GM23338 (cell line): Measurements from ENCODE around the gene DYNLRB1. TPM values are rescaled to one million over a fixed set of nuclear protein-coding genes. Genes with fewer than 3 reads are reported as not detected.

Source experiments
- ATAC-seq: fragments of 200-7000 bp; cut with Tn5 transposase; 3 replicates; pipeline ENCODE4 v1.9.1; 2020
- DNase-seq: peaks from one replicate; pipeline ENCODE4 v3.0.0-alpha.2; 2015; ENCODE audit warnings: low spot score
- H2AFZ ChIP-seq: fragments of 200-600 bp; sonication (generic); 2 replicates; pipeline ENCODE4 v1.8.0; 2016; ENCODE audit warnings: antibody characterized with exemption, mild to moderate bottlenecking, moderate library complexity
- H3F3A ChIP-seq: fragments of 200-600 bp; sonication (generic); replicated peaks from 2 replicates; pipeline ENCODE4 v1.8.0; 2017; ENCODE audit warnings: antibody characterized with exemption, mixed run types, low read depth
- H3K27ac ChIP-seq: fragments of 200-600 bp; sonication (generic); 2 replicates; pipeline ENCODE4 v1.6.1; 2016; ENCODE audit warnings: low read depth
- H3K27me3 ChIP-seq: fragments of 200-600 bp; sonication (generic); 2 replicates; pipeline ENCODE4 v1.8.0; 2016; ENCODE audit warnings: mild to moderate bottlenecking, mixed run types, moderate library complexity; ENCODE audit not compliant: insufficient read depth
- H3K36me3 ChIP-seq: fragments of 200-600 bp; sonication (generic); 2 replicates; pipeline ENCODE4 v1.8.0; 2016; ENCODE audit warnings: mild to moderate bottlenecking; ENCODE audit not compliant: insufficient read depth
- H3K4me1 ChIP-seq: fragments of 200-600 bp; sonication (generic); 2 replicates; pipeline ENCODE4 v1.8.0; 2016; ENCODE audit warnings: mild to moderate bottlenecking, moderate library complexity; ENCODE audit not compliant: insufficient read depth
- H3K4me2 ChIP-seq: fragments of 200-600 bp; sonication (generic); 2 replicates; pipeline ENCODE4 v1.7.1; 2017; ENCODE audit warnings: mixed run types
- H3K4me3 ChIP-seq: fragments of 200-600 bp; sonication (generic); 2 replicates; pipeline ENCODE4 v1.6.1; 2016; ENCODE audit warnings: mixed run types
- H3K79me2 ChIP-seq: fragments of 200-600 bp; sonication (generic); replicated peaks from 2 replicates; pipeline ENCODE4 v1.8.0; 2017; ENCODE audit warnings: mild to moderate bottlenecking; ENCODE audit not compliant: insufficient read depth
- H3K9me2 ChIP-seq: fragments of 200-600 bp; sonication (generic); 2 replicates; pipeline ENCODE4 v1.8.0; 2017; ENCODE audit not compliant: insufficient read depth
- H4K20me1 ChIP-seq: fragments of 200-600 bp; sonication (generic); replicated peaks from 2 replicates; pipeline ENCODE4 v1.8.0; 2017; ENCODE audit warnings: mild to moderate bottlenecking; ENCODE audit not compliant: insufficient read depth
- H3K27ac Mint-ChIP-seq: 2 replicates; pipeline ENCODE4 v1.8.0; 2020; ENCODE audit warnings: inconsistent platforms, mild to moderate bottlenecking, moderate library complexity, mixed read lengths
- H3K27me3 Mint-ChIP-seq: 3 replicates; pipeline ENCODE4 v1.8.0; 2022; ENCODE audit warnings: low read depth, mild to moderate bottlenecking, moderate library complexity, mixed read lengths, inconsistent platforms; ENCODE audit not compliant: insufficient read depth, poor library complexity
- H3K36me3 Mint-ChIP-seq: 3 replicates; pipeline ENCODE4 v1.8.0; 2021; ENCODE audit warnings: low read depth, mild to moderate bottlenecking, inconsistent platforms, moderate library complexity, mixed read lengths
- H3K4me1 Mint-ChIP-seq: 3 replicates; pipeline ENCODE4 v1.8.0; 2020; ENCODE audit warnings: mild to moderate bottlenecking, inconsistent platforms, mixed read lengths
- H3K4me3 Mint-ChIP-seq: 3 replicates; pipeline ENCODE4 v1.8.0; 2021; ENCODE audit warnings: moderate library complexity, mild to moderate bottlenecking, inconsistent platforms, mixed read lengths
- H3K9me3 Mint-ChIP-seq: 3 replicates; pipeline ENCODE4 v1.8.0; 2020; ENCODE audit warnings: moderate library complexity, mild to moderate bottlenecking, inconsistent platforms, mixed read lengths
- CREB1 ChIP-seq: fragments of 250-450 bp; sonication (Bioruptor Pico); IDR thresholded peaks from 2 replicates; pipeline ENCODE4 v1.5.0; 2020; ENCODE audit warnings: low read depth, mild to moderate bottlenecking, moderate library complexity
- CTCF ChIP-seq, 2 experiments: fragments of 200-600 bp in 1 of 2; sonication (generic) in 1 of 2; conservative IDR thresholded peaks; 2 replicates each; pipeline versions ENCODE4 v1.5.1 to v1.6.1; 2016 to 2017; ENCODE audit warnings: antibody characterized with exemption in 2 of 2, low read depth in 2 of 2, mild to moderate bottlenecking in 2 of 2, moderate library complexity in 1 of 2
- ETS1 ChIP-seq: IDR thresholded peaks from 2 replicates; pipeline ENCODE4 v1.6.1; 2016; ENCODE audit warnings: antibody characterized with exemption
- EZH2 ChIP-seq: fragments of 200-600 bp; sonication (generic); IDR thresholded peaks from one replicate; pipeline ENCODE4 v1.8.0; 2017; ENCODE audit warnings: antibody characterized with exemption, mild to moderate bottlenecking, low read depth; ENCODE audit not compliant: unreplicated experiment
- EZH2phosphoT487 ChIP-seq: fragments of 200-600 bp; sonication (generic); IDR thresholded peaks from one replicate; pipeline ENCODE4 v1.8.1; 2018; ENCODE audit warnings: antibody characterized with exemption; ENCODE audit not compliant: unreplicated experiment
- JUNB ChIP-seq: IDR thresholded peaks from one replicate; pipeline ENCODE4 v1.6.1; 2016; ENCODE audit warnings: antibody characterized with exemption; ENCODE audit not compliant: unreplicated experiment
- NANOG ChIP-seq: IDR thresholded peaks from 2 replicates; pipeline ENCODE4 v1.6.1; 2016; ENCODE audit warnings: antibody characterized with exemption, borderline replicate concordance
- POLR2AphosphoS5 ChIP-seq: IDR thresholded peaks from 2 replicates; pipeline ENCODE4 v1.6.1; 2016; ENCODE audit warnings: antibody characterized with exemption, low read depth
- REST ChIP-seq: IDR thresholded peaks from one replicate; pipeline ENCODE4 v1.6.1; 2018; ENCODE audit warnings: antibody characterized with exemption; ENCODE audit not compliant: unreplicated experiment
- STAT1 ChIP-seq: IDR thresholded peaks from one replicate; pipeline ENCODE4 v1.6.1; 2016; ENCODE audit warnings: antibody characterized with exemption; ENCODE audit not compliant: unreplicated experiment
- ZNF114 ChIP-seq: fragments of 250-450 bp; sonication (Bioruptor Pico); IDR thresholded peaks from 2 replicates; pipeline ENCODE4 v1.5.0; 2020; ENCODE audit warnings: mild to moderate bottlenecking, moderate library complexity
- ZNF331 ChIP-seq: fragments of 250-450 bp; sonication (Bioruptor Pico); IDR thresholded peaks from 2 replicates; pipeline ENCODE4 v1.5.0; 2020; ENCODE audit warnings: low read depth, mild to moderate bottlenecking, moderate library complexity
- ZNF462 ChIP-seq: fragments of 250-450 bp; sonication (Bioruptor Pico); IDR thresholded peaks from 2 replicates; pipeline ENCODE4 v1.5.0; 2020; ENCODE audit warnings: mild to moderate bottlenecking, moderate library complexity
- polyA plus RNA-seq: library from polyadenylated mRNA; unstranded; fragments of >200 nt; fragmentation: Nextera tagmentation; extraction: Ambion mirVana; gene quantifications from 2 replicates; pipeline ENCODE4 v1.2.1, GENCODE V29; 2016
- total RNA-seq: library from RNA; depleted of rRNA; stranded (reverse); fragments of >200 nt; shearing (Covaris generic); gene quantifications from 2 replicates; pipeline ENCODE4 v1.2.3, GENCODE V29; 2014

DYNLRB1 gene
- total and polyA plus RNA-seq, 2 experiments from 2014 or later, result 107 to 376 TPM

- no peak overlapping the region for H3K27ac Mint-ChIP-seq
- H3K4me3 Mint-ChIP-seq, result no peak overlapping the region
- Histone ChIP-seq H3K79me2 (no peaks in the 10 kb centered on the region), H3K36me3 (no peaks in the 10 kb centered on the region), H3K4me2 (no peak overlapping the region), H3K27ac (no peak overlapping the region), H4K20me1 (peaks cover 6% of the 10 kb centered on the region), H3K27me3 (no peaks in the 10 kb centered on the region), H3K4me1 (no peaks in the 10 kb centered on the region), H3K9me2 (no peaks in the 10 kb centered on the region), H2AFZ (no peak overlapping the region), H3K4me3 (no peak overlapping the region), H3F3A (0 out of 2 replicates have a peak, but pooled peaks cover 4% of the 10 kb centered on the region)
- DNase-seq, result no peak
- H3K9me3 Mint-ChIP-seq, result no peaks in the 10 kb centered on the region
- TF ChIP-seq NANOG, result no peak
- TF ChIP-seq JUNB, result no peak
- TF ChIP-seq ZNF114, result no peak
- no peak for TF ChIP-seq REST
- TF ChIP-seq ZNF331 (CRISPR knock-in tag), result no peak
- no peak for TF ChIP-seq STAT1
- no peak for TF ChIP-seq CTCF (conservative IDR thresholded peaks at IDR 0.05; ENCODE audit: low read depth in 2 of 2)
- no peak for TF ChIP-seq POLR2AphosphoS5
- no peak for TF ChIP-seq ZNF462
- no peak for TF ChIP-seq ETS1
- TF ChIP-seq CREB1, result no peak
- TF ChIP-seq EZH2, result no peak
- no peak for TF ChIP-seq EZH2phosphoT487
- H3K27me3 Mint-ChIP-seq, result peaks cover 3% of the 10 kb centered on the region
- H3K4me1 Mint-ChIP-seq, result no peaks in the 10 kb centered on the region
- H3K36me3 Mint-ChIP-seq, result peaks cover 66% of the 10 kb centered on the region
- no peak for ATAC-seq
These were observed 16.1 kb downstream of the DYNLRB1 start for GRCh38 chr20:34532320-34532719.
